DOHH2 (cell line): ENCODE measurements around the gene EFCAB9.
"Not testable (repeated sequence)": the region's sequence is repeated elsewhere in the genome, so short reads cannot be mapped to it uniquely, and the experiment has no call there.

Experiments
- H3F3A ChIP-seq: fragments of 200-600 bp; sonication (generic), shearing (Covaris generic); 2 replicates; pipeline ENCODE4 v1.6.0; 2016; ENCODE audit warnings: antibody characterized with exemption, mild to moderate bottlenecking; ENCODE audit not compliant: control insufficient read depth, insufficient read depth
- H3K27ac ChIP-seq: fragments of 200-600 bp; sonication (generic); 2 replicates; pipeline ENCODE4 v1.5.1; 2014; ENCODE audit warnings: low read depth, mild to moderate bottlenecking, low read length, moderate library complexity
- H3K27me3 ChIP-seq: fragments of 200-600 bp; sonication (generic); 2 replicates; pipeline ENCODE4 v1.6.1; 2014; ENCODE audit warnings: mild to moderate bottlenecking, low read length, mixed read lengths; ENCODE audit not compliant: control insufficient read depth
- H3K36me3 ChIP-seq: fragments of 200-600 bp; sonication (generic); 2 replicates; pipeline ENCODE4 v1.6.1; 2014; ENCODE audit warnings: mild to moderate bottlenecking, low read length, moderate library complexity, mixed read lengths; ENCODE audit not compliant: control insufficient read depth
- H3K4me1 ChIP-seq: fragments of 200-600 bp; sonication (generic); 2 replicates; pipeline ENCODE4 v1.6.1; 2014; ENCODE audit warnings: mild to moderate bottlenecking, low read length, mixed read lengths; ENCODE audit not compliant: control insufficient read depth
- H3K4me2 ChIP-seq: fragments of 200-600 bp; sonication (generic); 2 replicates; pipeline ENCODE4 v1.6.0; 2014; ENCODE audit warnings: mild to moderate bottlenecking, low read length, moderate library complexity
- H3K4me3 ChIP-seq: fragments of 200-600 bp; sonication (generic); 2 replicates; pipeline ENCODE4 v1.5.1; 2014; ENCODE audit warnings: mild to moderate bottlenecking, low read length, mixed read lengths
- H3K79me2 ChIP-seq: fragments of 200-600 bp; sonication (generic); 2 replicates; pipeline ENCODE4 v1.6.1; 2014; ENCODE audit warnings: mild to moderate bottlenecking, low read length, mixed read lengths; ENCODE audit not compliant: control insufficient read depth
- H3K9me2 ChIP-seq: fragments of 200-600 bp; sonication (generic); replicated peaks from 2 replicates; pipeline ENCODE4 v1.6.1; 2014; ENCODE audit warnings: mild to moderate bottlenecking, low read length, mixed read lengths; ENCODE audit not compliant: control insufficient read depth
- H3K9me3 ChIP-seq: fragments of 200-600 bp; sonication (generic); 2 replicates; pipeline ENCODE4 v1.6.1; 2014; ENCODE audit warnings: antibody characterized with exemption, low read length, mixed read lengths; ENCODE audit not compliant: control insufficient read depth, insufficient read depth
- H4K20me1 ChIP-seq: fragments of 200-600 bp; sonication (generic); 2 replicates; pipeline ENCODE4 v1.6.0; 2014; ENCODE audit warnings: low read depth, mild to moderate bottlenecking, antibody characterized with exemption, low read length, moderate library complexity; ENCODE audit not compliant: control insufficient read depth, insufficient read depth
- EZH2phosphoT487 ChIP-seq: fragments of 200-600 bp; sonication (generic); IDR thresholded peaks from 2 replicates; pipeline ENCODE4 v1.6.1; 2017; ENCODE audit warnings: borderline replicate concordance, mild to moderate bottlenecking, antibody characterized with exemption, low read length, moderate library complexity, mixed read lengths
- TF ChIP-seq, protein P1 (sequence below): fragments of 200-600 bp; sonication (generic); IDR thresholded peaks from one replicate; pipeline ENCODE4 v1.5.1; 2014; ENCODE audit warnings: antibody characterized with exemption, mild to moderate bottlenecking, low read depth, low read length; ENCODE audit not compliant: poor library complexity, severe bottlenecking

Gene EFCAB9

DNA sequence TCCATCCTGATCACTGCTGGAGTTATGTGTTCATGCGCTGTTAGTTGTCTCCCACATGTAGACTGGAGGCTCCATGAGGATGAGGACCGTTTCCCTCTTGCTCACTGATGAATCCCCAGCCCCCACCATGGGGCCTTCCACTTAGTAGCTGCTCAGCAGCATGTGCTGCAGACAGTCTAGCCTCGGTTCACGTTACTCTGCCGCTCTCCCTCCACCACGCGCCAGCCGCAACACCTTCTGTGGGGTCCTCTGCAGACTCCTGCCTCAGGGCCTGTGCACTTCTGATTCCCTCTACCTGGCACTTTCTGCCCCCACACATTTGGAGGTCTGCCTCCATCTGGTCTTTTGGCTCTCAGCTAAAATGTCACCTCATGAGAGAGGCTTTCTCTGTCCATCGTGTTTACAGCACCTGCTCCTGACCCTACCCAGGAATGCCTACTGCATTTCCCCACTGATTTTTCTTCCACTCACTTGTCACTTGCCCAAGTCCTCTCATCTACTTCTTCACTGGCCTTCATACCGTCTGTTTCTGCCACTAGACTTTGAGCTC lies 42.2 kb upstream of the EFCAB9 start:
- Histone ChIP-seq H3K9me3 (no peaks in the 10 kb centered on the region), H3K27me3 (no peaks in the 10 kb centered on the region), H3K27ac (no peak overlapping the region), H3K36me3 (peaks cover 37% of the 10 kb centered on the region), H3K79me2 (no peaks in the 10 kb centered on the region), H3K4me1 (peaks cover 3% of the 10 kb centered on the region; the same call in 1 of the 2 replicates), H3K4me3 (no peak overlapping the region), H4K20me1 (no peaks in the 10 kb centered on the region; the same call in 1 of the 2 replicates), H3K4me2 (no peak overlapping the region), H3K9me2 (no peaks in the 10 kb centered on the region), H3F3A (no peaks in the 10 kb centered on the region)
- TF ChIP-seq, protein P1, sequence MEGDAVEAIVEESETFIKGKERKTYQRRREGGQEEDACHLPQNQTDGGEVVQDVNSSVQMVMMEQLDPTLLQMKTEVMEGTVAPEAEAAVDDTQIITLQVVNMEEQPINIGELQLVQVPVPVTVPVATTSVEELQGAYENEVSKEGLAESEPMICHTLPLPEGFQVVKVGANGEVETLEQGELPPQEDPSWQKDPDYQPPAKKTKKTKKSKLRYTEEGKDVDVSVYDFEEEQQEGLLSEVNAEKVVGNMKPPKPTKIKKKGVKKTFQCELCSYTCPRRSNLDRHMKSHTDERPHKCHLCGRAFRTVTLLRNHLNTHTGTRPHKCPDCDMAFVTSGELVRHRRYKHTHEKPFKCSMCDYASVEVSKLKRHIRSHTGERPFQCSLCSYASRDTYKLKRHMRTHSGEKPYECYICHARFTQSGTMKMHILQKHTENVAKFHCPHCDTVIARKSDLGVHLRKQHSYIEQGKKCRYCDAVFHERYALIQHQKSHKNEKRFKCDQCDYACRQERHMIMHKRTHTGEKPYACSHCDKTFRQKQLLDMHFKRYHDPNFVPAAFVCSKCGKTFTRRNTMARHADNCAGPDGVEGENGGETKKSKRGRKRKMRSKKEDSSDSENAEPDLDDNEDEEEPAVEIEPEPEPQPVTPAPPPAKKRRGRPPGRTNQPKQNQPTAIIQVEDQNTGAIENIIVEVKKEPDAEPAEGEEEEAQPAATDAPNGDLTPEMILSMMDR: no peak

DNA sequence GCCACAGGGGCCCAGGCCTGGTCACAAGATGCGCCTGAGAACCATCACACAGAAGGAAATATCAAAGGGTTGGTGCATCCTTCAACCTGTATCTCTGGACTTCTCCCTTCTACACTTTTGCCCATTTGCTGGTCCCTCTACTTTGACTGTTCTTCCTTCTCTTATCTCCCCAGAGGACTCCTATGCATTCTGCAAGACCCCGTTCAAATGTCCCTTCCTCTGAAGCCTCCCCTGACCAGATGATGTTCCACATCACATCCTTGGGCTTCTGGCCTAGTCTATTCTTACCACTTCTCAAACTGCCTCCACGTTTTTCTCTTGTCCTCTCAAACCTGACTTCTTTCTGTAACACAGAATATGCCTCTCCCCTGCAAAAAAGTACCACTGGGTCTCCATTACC lies 40.3 kb upstream of the EFCAB9 start:
- H3F3A ChIP-seq: no peaks in the 10 kb centered on the region
- H3K9me2 ChIP-seq: no peaks in the 10 kb centered on the region
- no peak overlapping the region for H3K4me3 ChIP-seq
- H3K79me2 ChIP-seq: no peaks in the 10 kb centered on the region
- no peak overlapping the region for H3K27ac ChIP-seq
- TF ChIP-seq, protein P1: no peak
- TF ChIP-seq EZH2phosphoT487: no peak
- H3K27me3 ChIP-seq: no peaks in the 10 kb centered on the region
- H3K4me1 ChIP-seq: peaks cover 5% of the 10 kb centered on the region
- no peaks in the 10 kb centered on the region for H4K20me1 ChIP-seq
- H3K4me2 ChIP-seq: no peak overlapping the region
- H3K9me3 ChIP-seq: no peaks in the 10 kb centered on the region
- H3K36me3 ChIP-seq: peaks cover 34% of the 10 kb centered on the region

DNA sequence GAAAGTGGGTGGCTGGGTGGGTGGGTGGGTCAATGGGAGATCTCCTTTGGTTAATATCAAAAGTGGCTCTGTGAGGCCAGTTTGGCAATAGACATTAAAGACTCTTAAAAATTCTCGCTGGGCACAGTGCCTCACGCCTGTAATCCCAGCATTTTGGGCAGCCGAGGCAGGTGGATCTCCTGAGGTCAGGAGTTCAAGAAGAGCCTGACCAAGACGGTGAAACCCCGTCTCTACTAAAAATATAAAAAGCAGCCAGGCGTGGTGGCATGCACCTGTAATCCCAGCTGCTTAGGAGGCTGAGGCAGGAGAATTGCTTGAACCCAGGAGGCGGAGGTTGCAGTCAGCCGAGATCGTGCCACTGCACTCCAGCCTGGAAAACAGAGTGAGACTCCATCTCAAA lies 38.9 kb upstream of the EFCAB9 start:
- not testable (repeated sequence) for H3K79me2 ChIP-seq, H3K9me2 ChIP-seq, H3K27me3 ChIP-seq, H3K4me2 ChIP-seq, H3K9me3 ChIP-seq, H4K20me1 ChIP-seq, H3F3A ChIP-seq, H3K4me3 ChIP-seq, H3K27ac ChIP-seq
- H3K4me1 ChIP-seq: peaks cover 17% of the 10 kb centered on the region
- peaks cover 34% of the 10 kb centered on the region for H3K36me3 ChIP-seq

DNA sequence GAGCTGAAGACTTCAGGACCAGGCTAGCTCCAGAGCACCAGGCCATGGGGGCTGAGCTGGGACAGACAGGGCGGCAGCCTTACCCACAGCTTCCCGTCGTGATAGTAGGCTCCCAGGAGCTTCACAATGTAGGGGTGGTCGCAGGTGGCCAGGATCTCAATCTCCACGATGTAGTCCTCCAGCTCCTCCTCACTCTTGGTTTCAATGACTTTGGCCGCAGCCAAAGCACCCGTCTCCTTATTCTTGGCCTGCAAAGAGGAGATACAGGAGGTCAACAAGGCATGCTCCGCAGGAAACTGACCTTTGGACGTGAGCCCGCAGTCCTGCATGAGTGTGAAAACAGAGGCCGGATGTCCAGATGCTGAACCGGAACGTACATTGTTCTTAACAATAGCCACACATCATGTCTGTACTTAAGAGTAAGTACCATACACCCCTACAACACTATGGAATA lies 37.4 kb upstream of the EFCAB9 start:
- Histone ChIP-seq H3K4me1 (peaks cover 23% of the 10 kb centered on the region), H3F3A (no peaks in the 10 kb centered on the region), H3K36me3 (peaks cover 34% of the 10 kb centered on the region), H3K9me2 (no peaks in the 10 kb centered on the region), H3K4me3 (no peak overlapping the region), H4K20me1 (no peaks in the 10 kb centered on the region), H3K27me3 (no peaks in the 10 kb centered on the region), H3K79me2 (peaks cover 13% of the 10 kb centered on the region), H3K27ac (no peak overlapping the region), H3K4me2 (no peak overlapping the region), H3K9me3 (no peaks in the 10 kb centered on the region)
- no peak for TF ChIP-seq EZH2phosphoT487
- TF ChIP-seq, protein P1: no peak
